Stimulated activated naive CD4-positive, alpha-beta T cell treated with Interleukin-2 at 50 U/mL for 16 hours (primary cell): ENCODE data around the gene DNALI1.

Source experiments
- DNase-seq: peaks from one replicate; lab custom pipeline; 2025; lab: John Stamatoyannopoulos, UW

Gene DNALI1

DNA sequence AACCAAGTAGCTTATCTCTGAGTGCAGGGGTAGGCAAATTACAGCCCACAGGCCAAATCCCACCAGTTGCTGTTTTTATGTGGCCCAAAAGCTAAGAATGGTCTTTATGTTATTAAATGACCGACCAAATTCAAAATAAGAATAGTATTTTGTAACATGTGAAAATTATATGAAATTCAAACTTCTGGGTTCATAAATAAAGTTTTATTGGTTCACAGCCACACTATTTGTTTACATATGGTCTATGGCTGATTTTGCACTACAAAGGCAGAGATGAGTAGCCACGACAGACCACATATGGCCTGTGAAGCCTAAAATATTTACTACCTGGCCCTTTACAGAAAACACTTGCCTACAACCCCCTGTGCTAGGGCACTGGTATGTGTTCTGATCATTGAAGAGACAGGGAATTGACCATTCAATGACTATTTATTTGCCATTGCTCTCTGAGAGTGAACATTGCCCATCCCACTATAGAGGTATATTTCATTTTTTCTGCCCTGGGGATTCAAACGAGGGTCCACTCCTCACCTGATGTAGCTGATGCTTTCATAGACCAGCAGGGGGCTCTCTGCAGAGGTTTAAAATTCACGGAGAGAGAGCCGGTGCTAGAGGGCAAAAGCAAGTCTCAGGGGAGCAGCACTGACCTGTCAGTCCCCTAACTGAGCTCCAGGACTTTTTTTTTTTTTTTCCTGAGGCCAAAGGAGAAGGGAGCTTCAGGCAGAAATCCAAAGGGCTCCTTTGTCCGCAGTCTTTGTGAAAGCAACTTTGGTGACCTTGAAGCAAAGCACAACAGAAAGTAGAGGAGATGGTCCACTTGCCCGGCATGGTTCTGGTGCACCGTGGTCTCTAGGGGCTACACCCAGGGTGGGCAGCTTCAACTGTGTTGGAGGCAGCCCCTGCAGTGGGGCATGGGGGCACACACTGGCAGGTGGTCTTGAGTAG lies 46.3 kb downstream of the DNALI1 start:
- DNase-seq = peak; percentile 26

DNA sequence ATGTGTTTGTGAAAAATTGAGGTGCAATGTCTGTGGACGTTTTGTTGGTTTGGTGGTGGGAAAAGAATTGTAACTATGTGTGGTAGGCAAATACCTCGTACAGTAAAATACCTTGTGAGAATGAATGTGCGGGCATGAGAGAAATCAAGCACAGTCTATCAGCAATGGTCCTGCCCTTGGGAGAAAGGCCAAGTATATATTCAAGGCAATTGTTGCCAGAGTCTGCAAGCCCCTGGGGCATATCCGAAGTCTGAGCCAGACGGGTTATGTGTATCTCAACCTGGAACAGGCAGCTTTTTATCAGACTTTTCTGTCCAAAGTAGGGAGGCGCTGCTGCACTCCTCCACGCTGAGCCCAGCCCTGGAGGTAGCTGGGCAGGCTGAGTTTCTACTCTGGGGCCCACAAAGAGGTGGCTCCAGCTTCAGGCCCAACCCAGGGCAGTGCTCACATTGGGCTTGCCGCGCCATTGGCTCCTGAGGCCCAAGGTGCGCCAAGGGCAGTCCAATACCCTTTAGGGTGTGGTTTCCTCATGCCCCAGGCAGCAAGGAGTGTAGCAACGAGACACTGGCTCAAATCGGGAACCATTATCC lies 48.4 kb downstream of the DNALI1 start:
- no peak for DNase-seq

DNA sequence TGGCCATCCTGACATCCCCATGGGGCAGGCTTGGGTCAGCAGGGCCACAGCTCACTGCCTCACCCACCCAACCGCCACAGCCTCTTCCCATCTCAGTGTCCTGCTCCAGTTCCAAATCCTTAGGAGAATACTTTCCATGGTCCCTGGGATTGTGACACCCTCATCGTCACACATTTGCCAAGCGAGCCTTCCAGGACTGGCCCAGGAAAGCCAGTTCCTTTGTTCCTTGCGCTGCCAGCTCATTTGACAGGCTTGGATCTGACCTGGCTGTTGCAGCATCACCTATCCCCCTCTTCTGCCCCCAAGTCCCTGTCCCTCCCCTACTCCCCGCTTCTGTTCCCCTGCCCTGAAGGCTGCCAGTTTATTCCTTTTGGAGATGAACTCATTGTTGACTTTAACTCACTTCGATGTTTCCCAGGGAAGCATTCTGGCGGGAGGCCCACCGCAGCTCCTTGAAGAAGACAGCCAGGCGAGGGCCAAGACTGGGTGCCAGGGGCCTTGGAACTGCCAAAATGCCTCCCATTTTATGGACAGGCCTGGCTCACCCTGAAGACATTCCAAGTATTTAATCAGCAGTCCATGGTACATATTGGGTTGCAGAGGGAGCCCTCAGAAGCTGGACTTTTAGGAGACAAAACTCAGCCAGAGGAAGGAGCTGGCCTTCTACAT lies 49.2 kb downstream of the DNALI1 start:
- no peak for DNase-seq

DNA sequence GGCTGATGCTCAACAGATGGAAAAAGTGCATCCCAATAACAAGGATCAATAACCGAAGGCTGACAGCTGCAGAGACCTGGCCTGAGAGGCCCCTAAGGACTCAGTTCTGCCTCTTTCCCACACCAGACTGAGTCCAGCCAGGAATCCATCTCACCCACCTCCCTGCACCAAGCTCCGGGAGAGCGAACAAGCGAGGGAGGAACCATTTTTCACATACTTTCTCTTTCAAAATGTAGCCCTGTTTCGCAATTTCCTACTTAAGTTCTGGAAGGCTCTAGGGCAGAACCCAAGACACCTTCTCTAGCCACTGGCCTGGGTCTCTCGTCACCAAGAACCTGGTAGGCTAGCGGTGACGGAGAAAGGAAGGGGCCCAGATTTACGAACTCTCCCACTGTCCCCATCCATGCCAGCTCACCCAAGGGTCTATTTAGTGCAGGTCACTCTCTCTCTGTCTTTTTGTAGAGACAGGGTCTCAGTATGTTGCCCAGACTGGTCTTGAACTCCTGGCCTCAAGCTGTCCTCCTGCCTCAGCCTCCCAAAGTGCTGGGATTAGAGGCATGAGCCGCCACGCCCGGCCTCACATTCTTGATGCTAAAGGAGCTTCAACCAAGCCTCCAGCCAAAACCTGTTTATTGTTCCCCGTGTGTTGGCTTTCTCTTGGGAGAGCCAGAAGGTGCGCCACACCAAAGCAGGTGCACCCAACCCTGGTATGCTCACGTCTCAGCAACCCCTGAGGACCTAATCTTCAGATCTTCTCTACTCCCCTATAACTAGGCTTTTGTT lies 49.9 kb downstream of the DNALI1 start:
- DNase-seq = no peak

DNA sequence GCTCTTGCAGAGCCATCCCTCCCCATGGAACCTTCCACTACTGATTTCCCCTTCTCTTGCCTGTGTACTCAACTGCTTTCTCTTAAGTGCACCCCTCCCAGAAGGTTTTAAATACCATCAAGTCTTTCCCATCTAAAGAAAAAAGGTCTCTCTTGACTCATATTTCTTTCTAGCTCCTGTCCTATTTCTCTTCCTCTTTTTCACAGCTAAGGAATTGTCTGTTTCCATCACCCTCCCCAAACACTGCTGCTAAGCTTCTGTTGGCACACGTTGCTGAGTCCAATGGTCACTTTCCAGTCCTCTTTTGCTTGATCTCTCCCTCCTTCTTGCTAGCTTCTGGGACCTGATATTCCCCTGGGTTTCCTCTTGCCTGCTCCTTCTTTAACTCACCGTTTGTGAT lies 52.3 kb downstream of the DNALI1 start:
- DNase-seq = no peak

DNA sequence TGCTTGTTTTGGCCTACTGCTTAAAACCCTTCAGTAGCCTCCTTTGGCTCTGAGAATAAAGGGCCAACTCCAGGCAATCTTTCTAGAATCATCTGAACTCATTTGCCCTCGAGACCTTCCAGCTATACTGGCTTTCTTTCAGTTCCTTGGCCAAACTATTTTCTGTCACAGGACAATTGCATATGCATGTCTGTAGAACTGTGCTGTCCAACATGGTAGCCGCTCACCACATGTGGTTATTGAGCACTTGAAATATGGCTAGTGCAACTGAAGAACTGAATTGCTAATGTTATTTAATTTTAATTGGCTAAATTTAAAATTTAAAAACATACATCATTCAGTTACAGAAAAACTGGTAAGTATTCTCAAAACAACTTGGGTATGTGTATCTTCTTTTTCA lies 53.3 kb downstream of the DNALI1 start:
- DNase-seq = no peak

DNA sequence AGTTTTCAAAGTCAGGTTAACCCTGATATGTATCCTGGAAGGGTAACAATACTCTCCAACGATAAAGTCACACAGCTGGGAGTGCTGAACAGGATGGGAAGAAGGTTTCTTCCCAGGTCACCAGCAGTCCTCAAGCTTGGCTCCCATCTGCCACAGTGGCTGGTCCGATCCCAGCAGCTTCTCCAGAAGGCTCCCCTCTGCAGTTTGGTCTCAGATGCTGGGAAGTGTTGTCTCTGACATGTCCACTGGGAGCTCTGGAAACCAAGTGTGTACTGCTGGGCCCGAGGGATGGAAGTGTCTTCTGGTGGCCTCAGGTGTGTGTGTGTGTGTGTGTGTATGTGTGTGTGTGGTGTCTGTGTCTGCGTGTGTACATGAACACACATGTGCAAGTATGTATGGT lies 55.4 kb downstream of the DNALI1 start:
- DNase-seq = no peak

DNA sequence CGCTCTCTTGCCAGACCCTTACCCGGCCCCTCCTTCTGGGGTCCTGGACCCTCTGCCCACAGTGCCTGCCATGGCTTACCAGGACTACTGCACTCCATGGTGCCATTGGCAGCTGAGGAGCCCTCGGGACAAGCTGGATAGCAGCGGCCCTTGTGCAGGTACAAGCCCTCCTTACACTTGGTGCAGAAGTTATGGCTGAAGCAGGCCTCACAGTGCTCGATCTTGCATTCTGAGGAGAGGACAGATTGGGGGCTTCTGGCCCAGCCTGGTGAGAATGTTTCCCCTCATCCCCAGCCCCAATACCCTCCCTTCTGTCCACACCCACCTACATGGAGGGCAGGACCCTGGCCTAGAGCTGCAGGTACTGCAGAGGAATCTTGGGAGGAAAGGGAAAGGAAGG lies 57.4 kb downstream of the DNALI1 start:
- no peak for DNase-seq

DNA sequence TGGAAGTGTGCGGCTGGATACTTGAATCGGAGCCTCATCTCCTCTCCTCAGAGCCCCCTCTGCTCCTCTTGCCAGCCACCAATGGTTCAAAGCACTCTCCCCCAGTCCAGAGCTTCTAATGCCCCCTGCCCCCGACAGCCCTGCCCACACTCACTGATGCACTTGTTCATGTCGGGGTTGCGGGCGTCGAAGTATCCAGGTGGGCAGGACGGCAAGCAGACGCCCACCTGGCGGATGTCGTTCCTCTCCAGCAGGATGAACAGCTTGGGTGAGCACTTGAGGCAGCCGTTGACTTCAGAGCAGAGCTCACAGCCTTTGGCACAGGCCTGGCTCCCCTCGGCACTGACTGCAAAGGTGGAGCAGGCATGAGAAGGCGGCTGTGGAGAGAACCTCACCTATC lies 59.6 kb downstream of the DNALI1 start:
- no peak for DNase-seq
